22Rv1 (cell line): ENCODE results near the gene DUXB.

ENCODE experiments used
- ZFX ChIP-seq: fragments of 450-650 bp; IDR thresholded peaks from 2 replicates; pipeline ENCODE4 v1.6.1; 2017; ENCODE audit warnings: antibody characterized with exemption, borderline replicate concordance
- TF ChIP-seq, protein P1 (sequence below): fragments of 450-650 bp; IDR thresholded peaks from 2 replicates; pipeline ENCODE4 v1.5.1; 2017; ENCODE audit warnings: mild to moderate bottlenecking

DNA sequence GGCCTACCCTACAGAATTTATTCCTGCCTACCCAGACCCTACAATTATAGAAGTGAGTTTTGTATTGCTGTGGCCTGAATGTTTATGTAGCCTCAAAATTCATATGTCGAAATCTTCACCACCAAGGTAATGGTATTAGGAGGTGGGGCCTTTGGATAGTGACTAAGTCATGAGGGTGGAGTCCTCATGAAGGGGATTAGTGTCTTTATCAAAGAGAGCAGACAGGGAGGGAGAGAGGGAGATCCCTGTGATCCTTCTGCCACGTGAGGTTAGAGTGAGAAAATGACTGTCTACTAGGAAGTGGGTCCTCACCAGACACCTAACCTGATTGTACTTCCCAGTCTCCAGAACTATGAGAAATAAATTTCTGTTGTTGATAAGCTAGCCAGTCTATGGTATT lies 981 bp upstream of the DUXB start:
- TF ChIP-seq, protein P1, sequence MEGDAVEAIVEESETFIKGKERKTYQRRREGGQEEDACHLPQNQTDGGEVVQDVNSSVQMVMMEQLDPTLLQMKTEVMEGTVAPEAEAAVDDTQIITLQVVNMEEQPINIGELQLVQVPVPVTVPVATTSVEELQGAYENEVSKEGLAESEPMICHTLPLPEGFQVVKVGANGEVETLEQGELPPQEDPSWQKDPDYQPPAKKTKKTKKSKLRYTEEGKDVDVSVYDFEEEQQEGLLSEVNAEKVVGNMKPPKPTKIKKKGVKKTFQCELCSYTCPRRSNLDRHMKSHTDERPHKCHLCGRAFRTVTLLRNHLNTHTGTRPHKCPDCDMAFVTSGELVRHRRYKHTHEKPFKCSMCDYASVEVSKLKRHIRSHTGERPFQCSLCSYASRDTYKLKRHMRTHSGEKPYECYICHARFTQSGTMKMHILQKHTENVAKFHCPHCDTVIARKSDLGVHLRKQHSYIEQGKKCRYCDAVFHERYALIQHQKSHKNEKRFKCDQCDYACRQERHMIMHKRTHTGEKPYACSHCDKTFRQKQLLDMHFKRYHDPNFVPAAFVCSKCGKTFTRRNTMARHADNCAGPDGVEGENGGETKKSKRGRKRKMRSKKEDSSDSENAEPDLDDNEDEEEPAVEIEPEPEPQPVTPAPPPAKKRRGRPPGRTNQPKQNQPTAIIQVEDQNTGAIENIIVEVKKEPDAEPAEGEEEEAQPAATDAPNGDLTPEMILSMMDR = no peak
- no peak for TF ChIP-seq ZFX
